Ramos (cell line): ENCODE data around the gene ZNF440.
"Not testable (repeated sequence)": the region's sequence is repeated elsewhere in the genome, so short reads cannot be mapped to it uniquely, and the experiment has no call there.

Experiments used
- in situ Hi-C: fragments of 300-500 bp; cut with MboI; formaldehyde crosslinking; loops from one replicate; pipeline ENCODE4 v1.14.3; 2022; ENCODE audit warnings: low sequenced_read_pairs; ENCODE audit not compliant: unreplicated experiment

The ZNF440 gene

DNA sequence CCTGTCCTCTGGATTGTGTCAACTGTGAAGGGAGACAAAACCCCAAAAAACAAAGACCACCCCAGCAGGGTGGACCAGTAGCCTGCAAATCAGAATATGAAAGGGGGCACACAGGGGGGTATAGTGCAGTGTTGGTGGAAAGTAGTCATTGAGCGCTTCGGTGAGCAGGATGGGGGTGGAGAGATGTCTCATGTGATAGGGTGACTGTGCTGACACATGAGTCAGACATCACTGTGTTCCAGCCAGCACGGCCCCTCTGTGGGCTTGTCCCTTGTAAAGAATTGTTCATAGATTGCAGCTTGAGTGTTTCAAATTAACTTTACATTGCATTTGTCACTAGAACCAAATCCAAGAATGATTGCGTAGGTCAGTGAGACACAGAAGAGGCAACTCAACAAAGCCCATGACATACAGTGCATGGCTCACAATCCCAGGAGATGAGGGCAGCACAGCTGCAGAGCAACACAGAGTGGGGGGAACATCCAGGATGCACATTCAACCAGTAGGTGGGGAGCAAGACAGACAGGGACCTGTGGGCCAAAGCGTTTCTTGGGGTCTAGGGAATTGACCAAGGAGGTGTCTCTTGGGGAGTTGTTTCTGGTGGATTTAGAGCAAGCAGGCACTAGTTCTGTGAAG is 7.5 kb downstream of the ZNF440 start:
- in situ Hi-C loops = no loop called here

GRCh38 chr19:11828957-11829876 is 15.1 kb downstream of the ZNF440 start:
- in situ Hi-C loops = not testable (repeated sequence)

DNA sequence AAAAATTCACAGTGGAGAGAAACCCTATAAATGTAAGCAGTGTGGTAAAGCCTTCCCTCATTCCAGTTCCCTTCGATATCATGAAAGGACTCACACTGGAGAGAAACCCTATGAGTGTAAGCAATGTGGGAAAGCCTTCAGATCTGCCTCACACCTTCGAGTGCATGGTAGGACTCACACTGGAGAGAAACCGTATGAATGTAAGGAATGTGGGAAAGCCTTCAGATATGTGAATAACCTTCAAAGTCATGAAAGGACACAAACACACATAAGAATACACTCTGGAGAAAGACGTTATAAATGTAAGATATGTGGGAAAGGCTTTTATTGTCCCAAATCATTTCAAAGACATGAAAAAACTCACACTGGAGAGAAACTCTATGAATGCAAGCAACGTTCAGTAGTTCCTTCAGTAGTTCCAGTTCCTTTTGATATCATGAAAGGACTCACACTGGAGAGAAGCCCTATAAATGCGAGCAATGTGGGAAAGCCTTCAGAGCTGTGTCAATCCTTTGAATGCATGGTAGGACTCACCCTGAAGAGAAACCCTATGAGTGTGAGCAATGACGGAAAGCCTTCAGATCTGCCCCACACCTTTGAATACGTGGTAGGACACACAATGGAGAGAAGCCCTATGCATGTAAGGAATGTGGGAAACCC is 18.3 kb downstream of the ZNF440 start:
- in situ Hi-C loops = no loop called here

DNA sequence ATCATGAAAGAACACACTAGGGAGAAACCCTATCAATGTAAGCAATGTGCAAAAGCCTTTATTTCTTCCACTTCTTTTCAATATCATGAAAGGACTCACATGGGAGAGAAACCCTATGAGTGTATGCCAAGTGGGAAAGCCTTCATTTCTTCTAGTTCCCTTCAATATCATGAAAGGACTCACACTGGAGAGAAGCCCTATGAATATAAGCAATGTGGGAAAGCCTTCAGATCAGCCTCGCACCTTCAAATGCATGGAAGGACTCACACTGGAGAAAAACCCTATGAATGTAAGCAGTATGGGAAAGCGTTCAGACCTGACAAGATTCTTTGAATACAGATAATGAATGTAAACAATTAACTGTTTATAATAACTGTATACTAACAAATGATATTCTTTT is 19.5 kb downstream of the ZNF440 start:
- in situ Hi-C loops = no loop called here

GRCh38 chr19:11835626-11836066 is 21.6 kb downstream of the ZNF440 start:
- in situ Hi-C loops = not testable (repeated sequence)

- in situ Hi-C loops = no loop called here
Measured at GRCh38 chr19:11843722-11844121, 29.6 kb downstream of the ZNF440 start.

DNA sequence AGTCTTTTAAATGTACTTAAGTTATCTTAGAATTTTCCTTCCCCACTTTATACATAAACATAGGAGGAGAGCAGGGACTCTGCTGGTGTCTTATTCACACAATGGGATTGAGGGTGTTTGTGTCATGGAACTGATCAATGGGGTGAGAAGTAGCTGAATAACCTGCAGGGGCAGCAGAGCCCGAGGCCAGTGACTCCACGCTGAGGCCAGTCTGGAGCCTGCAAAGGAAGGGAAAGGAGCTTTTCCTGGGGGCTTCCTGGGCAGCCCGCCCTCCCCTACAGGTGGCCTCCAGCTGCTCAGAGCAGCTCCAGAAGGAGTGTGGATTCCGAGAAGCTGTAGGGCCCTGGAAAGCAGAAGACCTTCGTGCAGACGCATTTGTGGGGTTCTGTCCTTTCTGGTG is 33.5 kb downstream of the ZNF440 start:
- in situ Hi-C loops = not testable (repeated sequence)

GRCh38 chr19:11848200-11848593 is 34.1 kb downstream of the ZNF440 start:
- in situ Hi-C loops = no loop called here

- in situ Hi-C loops = no loop called here
Measured at GRCh38 chr19:11848594-11849469, 34.8 kb downstream of the ZNF440 start, which contains the start of gene ZNF439. ZNF439 (plus strand) TSS chr19:11848726; CDS start chr19:11848868, 142 bp downstream.

GRCh38 chr19:11850289-11850688 is 36.2 kb downstream of the ZNF440 start:
- in situ Hi-C loops = not testable (repeated sequence)

DNA sequence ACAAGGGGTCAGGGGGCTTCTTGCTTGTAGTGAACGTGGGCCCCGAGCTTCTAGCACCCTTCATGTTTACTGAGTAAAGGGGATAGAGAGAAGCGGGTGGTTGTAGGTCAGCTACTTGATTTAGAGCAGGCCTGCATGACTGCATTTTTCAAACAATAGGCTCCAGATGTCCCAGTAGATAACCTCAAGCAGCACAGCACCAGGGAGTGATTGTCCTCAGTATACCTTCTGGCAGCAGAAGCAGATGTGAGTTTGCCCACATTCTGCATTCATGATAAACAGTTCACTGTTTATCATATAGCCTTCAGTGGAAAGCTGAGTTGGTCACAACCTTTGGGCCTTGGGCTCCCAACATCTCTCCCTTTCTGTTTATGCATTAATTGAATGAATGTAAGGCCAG is 39.3 kb downstream of the ZNF440 start:
- in situ Hi-C loops = no loop called here

DNA sequence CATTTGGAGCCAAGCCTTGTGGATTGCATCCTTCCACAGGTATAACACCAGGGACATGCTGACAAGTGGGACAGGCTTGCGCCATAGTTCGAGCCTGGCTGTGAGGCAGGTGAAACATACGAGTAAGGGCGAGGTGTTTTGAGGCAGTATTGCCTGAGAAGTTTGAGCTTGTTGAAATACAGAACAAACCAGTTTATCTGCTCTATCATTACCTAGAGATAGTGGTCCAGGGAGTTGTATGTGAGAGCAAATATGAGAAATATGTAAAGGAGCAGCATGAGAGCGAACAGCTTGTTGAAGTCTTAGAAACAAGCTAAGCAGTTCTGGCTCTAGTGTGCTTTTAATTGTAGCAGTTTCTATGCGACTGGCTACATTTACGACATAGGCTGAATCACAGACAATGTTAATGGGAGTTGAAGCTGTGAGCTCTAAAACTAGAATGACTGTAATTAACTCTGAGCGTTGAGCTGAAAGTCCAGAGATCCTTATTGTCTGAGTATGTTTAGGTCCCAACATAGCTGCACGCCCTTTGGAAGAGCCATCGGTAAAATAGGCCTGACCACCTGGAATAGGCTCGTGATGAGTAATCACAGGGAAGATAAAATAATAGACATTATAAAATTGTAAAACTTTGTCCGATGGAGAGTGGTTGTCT is 42.6 kb downstream of the ZNF440 start:
- in situ Hi-C loops = no loop called here

DNA sequence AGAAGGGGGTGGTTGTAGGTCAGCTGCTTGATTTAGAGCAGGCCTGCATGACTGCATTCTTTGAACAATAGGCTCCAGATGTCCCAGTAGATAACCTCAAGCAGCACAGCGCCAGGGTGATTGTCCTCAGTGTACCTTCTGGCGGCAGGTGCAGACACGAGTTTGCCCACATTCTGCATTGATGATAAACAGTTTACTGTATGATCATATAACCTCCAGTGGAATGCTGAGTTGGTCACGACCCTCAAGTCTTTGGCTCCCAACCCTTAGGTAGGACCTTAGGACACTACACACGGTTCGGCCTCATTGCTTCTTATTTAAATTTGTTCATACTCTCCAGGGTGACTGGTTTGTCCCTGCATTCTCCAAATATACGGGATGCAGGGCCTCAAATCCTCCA is 46.6 kb downstream of the ZNF440 start:
- in situ Hi-C loops = no loop called here

DNA sequence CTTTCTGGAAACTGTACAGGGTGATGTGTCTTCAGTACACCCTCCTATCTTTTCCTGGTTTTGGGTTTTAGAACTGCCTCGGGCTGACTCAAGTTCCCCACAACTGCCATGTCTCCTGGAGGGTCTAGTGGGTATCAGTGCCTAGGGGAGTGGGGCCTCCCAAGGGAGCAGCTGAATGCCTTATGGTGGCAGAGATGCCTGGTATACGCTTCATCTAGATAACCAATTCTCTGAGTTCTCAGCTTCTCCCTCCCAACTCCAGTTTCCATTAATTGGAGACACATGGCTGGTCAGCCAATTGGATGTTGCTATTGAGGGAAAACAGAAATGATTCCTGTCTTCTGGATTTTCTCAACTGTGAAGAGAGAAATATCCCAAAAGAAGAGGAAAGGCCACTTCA is 47.2 kb downstream of the ZNF440 start:
- in situ Hi-C loops = no loop called here

DNA sequence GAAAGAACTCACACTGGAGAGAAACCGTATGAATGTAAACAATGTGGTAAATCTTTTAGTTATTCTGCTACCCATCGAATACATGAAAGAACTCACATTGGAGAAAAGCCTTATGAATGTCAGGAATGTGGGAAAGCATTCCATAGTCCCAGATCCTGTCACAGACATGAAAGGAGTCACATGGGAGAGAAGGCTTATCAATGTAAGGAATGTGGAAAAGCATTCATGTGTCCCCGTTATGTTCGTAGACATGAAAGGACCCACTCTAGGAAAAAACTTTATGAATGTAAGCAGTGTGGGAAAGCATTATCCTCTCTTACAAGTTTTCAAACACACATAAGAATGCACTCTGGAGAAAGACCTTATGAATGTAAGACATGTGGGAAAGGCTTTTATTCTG is 53.7 kb downstream of the ZNF440 start:
- in situ Hi-C loops = not testable (repeated sequence)

- in situ Hi-C loops = no loop called here
Measured at GRCh38 chr19:11868188-11868587, 54.1 kb downstream of the ZNF440 start.

DNA sequence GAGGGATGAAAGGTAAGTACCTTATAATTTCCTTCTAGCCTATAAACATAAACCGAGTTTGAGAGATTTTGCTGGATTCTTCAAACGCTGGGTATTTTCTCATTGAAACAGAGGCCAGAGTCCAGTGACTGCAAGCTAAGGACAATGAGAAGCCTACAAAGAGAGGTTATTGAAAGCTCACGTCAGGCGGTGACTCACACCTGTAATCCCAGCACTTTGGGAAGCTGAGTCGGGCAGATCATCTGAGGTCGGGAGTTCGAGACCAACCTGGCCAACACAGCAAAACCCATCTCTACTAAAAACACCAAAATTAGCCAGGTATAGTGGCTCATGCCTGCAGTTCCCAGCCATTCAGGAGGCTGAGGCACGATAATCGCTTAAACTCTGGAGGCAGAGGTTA is 58.6 kb downstream of the ZNF440 start:
- in situ Hi-C loops = no loop called here

DNA sequence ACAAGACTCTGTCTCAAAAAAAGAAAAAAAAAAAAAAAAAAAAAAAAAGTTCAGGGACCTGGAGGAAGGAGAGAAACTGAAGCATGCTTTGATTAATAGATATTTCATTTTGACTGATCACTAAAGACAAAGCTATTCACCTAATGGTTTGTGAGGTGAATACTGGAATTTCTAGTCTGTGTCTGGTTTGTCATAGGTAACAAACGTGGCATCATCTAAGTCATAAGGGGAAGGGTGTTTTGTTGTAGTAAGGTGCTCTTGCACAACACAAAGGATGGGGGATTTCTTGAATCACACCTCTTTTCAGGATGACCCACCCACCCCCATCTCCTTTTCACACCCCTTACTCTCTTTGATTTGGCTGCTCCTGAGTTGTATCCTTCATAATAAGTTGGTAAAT is 59.7 kb downstream of the ZNF440 start:
- in situ Hi-C loops = no loop called here

DNA sequence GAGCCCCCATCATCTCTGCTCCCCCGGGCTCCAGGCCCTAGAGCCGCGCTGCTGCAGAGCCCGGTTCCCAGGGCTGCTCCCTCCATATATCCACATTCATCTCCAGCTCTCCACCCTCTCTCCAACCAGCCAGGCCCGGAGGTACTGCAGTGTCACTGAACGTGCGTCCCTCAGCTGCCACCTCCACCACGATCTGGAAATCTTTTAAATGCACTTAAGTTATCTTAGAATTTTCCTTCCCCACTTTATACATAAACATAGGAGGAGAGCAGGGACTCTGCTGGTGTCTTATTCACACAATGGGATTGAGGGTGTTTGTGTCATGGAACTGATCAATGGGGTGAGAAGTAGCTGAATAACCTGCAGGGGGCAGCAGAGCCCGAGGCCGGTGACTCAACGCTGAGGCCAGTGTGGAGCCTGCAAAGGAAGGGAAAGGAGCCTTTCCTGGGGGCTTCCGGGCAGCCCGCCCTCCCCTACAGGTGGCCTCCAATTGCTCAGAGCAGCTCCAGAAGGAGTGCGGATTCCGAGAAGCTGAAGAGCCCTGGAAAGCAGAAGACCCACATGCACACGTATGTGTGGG is 65.7 kb downstream of the ZNF440 start:
- in situ Hi-C loops = loop anchor here (5.0 kb wide), 1 partner anchor 263 kb away; the partner anchor contains the start of gene ZNF20
